ENCODE data around the gene USP32. TPM values are rescaled to one million over a fixed set of nuclear protein-coding genes. Genes with fewer than 3 reads are reported as not detected.
A peak's percentile ranks its signal among the peaks of the same experiment; 100 is the strongest.
"Not testable (repeated sequence)": the region's sequence is repeated elsewhere in the genome, so short reads cannot be mapped to it uniquely, and the experiment has no call there.

The USP32 gene
- total RNA-seq, 1 experiment from 2014 or later, result 31.4 TPM

GRCh38 chr17:60333072-60333471 lies 58.9 kb downstream of the USP32 start:
- not testable (repeated sequence) for DNase-seq (ENCODE audit: low read depth)

GRCh38 chr17:60332574-60332973 lies 59.4 kb downstream of the USP32 start:
- DNase-seq (ENCODE audit: low read depth), result no peak

- DNase-seq (ENCODE audit: low read depth), result peak; percentile 35
Observed at GRCh38 chr17:60330731-60331130, 61.2 kb downstream of the USP32 start.

- no peak for DNase-seq (ENCODE audit: low read depth)
Observed at GRCh38 chr17:60328679-60329078, 63.3 kb downstream of the USP32 start.

GRCh38 chr17:60327901-60328273 lies 64.0 kb downstream of the USP32 start:
- DNase-seq (ENCODE audit: low read depth), result no peak

- DNase-seq (ENCODE audit: low read depth), result no peak
Observed at GRCh38 chr17:60327134-60327900, 64.6 kb downstream of the USP32 start.

- DNase-seq (ENCODE audit: low read depth), result no peak
Observed at GRCh38 chr17:60326702-60327101, 65.2 kb downstream of the USP32 start.

- no peak for DNase-seq (ENCODE audit: low read depth)
Observed at GRCh38 chr17:60325730-60326524, 66.0 kb downstream of the USP32 start.

GRCh38 chr17:60323754-60324153 lies 68.2 kb downstream of the USP32 start:
- DNase-seq (ENCODE audit: low read depth), result no peak

GRCh38 chr17:60322056-60322387 lies 69.9 kb downstream of the USP32 start:
- no peak for DNase-seq (ENCODE audit: low read depth)

- DNase-seq (ENCODE audit: low read depth), result peak; percentile 12
Observed at GRCh38 chr17:60321336-60322055, 70.4 kb downstream of the USP32 start.

- DNase-seq (ENCODE audit: low read depth), result no peak
Observed at GRCh38 chr17:60318830-60319229, 73.1 kb downstream of the USP32 start.

GRCh38 chr17:60318326-60318725 lies 73.6 kb downstream of the USP32 start:
- DNase-seq (ENCODE audit: low read depth), result no peak

GRCh38 chr17:60315650-60316049 lies 76.3 kb downstream of the USP32 start:
- DNase-seq (ENCODE audit: low read depth), result peak; percentile 15

- DNase-seq (ENCODE audit: low read depth), result not testable (repeated sequence)
Observed at GRCh38 chr17:60314900-60315299, 77.0 kb downstream of the USP32 start.

- DNase-seq (ENCODE audit: low read depth), result no peak
Observed at GRCh38 chr17:60314423-60314822, 77.5 kb downstream of the USP32 start.

GRCh38 chr17:60311936-60312335 lies 80.0 kb downstream of the USP32 start:
- no peak for DNase-seq (ENCODE audit: low read depth)

- DNase-seq (ENCODE audit: low read depth), result no peak
Observed at GRCh38 chr17:60311186-60311585, 80.7 kb downstream of the USP32 start.

- no peak for DNase-seq (ENCODE audit: low read depth)
Observed at GRCh38 chr17:60305141-60305540, 86.8 kb downstream of the USP32 start.

- DNase-seq (ENCODE audit: low read depth), result no peak
Observed at GRCh38 chr17:60304502-60304901, 87.4 kb downstream of the USP32 start.

GRCh38 chr17:60303406-60304099 lies 88.4 kb downstream of the USP32 start:
- DNase-seq (ENCODE audit: low read depth), result no peak

- no peak for DNase-seq (ENCODE audit: low read depth)
Observed at GRCh38 chr17:60301649-60302048, 90.3 kb downstream of the USP32 start.

All from M059J (cell line).